D721Med (cell line): ENCODE data around the gene SCNN1G.

Experiments used
- DNase-seq: peaks from one replicate; pipeline ENCODE4 v3.0.0; 2011; ENCODE audit warnings: low spot score; ENCODE audit not compliant: insufficient read length
- FAIRE-seq: peaks from 2 replicates; lab custom pipeline; 2011; peaks lifted over from hg19 to GRCh38; lab: Jason Lieb, UNC
- TF ChIP-seq, protein P1 (sequence below): IDR thresholded peaks from 2 replicates; pipeline ENCODE4 v1.5.1; 2012; ENCODE audit warnings: mild to moderate bottlenecking, control low read depth; ENCODE audit not compliant: insufficient read depth; ENCODE audit errors: missing control alignments

The SCNN1G gene

DNA sequence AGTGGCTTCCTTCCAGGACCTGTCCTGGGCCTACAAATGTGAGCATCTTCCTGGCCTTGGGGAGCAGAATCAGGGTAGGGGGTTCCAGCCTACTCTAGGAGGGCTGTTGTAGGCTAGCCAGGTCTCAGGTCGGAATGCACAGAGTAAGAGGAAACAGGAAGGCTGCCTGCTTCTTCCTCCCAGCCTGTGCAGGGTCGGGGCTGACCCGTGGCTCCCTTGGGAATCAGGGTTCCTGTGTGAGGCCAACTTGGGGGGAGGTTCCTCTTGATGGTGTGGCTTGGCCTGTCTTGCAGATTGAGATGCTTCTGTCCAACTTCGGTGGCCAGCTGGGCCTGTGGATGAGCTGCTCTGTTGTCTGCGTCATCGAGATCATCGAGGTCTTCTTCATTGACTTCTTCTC lies 32.3 kb downstream of the SCNN1G start:
- no peak for FAIRE-seq
- TF ChIP-seq, protein P1, sequence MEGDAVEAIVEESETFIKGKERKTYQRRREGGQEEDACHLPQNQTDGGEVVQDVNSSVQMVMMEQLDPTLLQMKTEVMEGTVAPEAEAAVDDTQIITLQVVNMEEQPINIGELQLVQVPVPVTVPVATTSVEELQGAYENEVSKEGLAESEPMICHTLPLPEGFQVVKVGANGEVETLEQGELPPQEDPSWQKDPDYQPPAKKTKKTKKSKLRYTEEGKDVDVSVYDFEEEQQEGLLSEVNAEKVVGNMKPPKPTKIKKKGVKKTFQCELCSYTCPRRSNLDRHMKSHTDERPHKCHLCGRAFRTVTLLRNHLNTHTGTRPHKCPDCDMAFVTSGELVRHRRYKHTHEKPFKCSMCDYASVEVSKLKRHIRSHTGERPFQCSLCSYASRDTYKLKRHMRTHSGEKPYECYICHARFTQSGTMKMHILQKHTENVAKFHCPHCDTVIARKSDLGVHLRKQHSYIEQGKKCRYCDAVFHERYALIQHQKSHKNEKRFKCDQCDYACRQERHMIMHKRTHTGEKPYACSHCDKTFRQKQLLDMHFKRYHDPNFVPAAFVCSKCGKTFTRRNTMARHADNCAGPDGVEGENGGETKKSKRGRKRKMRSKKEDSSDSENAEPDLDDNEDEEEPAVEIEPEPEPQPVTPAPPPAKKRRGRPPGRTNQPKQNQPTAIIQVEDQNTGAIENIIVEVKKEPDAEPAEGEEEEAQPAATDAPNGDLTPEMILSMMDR = no peak

DNA sequence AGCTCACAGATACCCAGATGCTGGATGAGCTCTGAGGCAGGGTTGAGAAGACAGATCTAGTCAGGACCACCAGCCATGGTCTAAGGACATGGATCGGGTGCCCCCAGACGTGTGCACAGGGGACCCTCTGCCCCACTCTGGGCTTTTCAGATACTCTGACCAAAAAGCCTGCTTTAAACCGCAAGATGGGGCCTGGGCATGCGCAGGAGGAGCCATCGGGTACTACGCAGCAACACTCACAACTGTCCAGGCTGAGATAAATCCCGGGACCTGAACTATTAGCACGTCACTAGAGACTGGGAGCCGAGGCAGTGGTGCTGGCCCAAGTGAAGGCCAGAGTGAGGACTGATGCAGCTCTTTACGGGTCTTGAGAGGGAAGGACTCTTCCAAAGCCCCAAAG lies 32.9 kb downstream of the SCNN1G start:
- FAIRE-seq (no peak), DNase-seq (no peak)
- TF ChIP-seq, protein P1 = no peak

More for the DNA sequence above, 32.3 kb downstream of the SCNN1G start:
- no peak for DNase-seq

DNA sequence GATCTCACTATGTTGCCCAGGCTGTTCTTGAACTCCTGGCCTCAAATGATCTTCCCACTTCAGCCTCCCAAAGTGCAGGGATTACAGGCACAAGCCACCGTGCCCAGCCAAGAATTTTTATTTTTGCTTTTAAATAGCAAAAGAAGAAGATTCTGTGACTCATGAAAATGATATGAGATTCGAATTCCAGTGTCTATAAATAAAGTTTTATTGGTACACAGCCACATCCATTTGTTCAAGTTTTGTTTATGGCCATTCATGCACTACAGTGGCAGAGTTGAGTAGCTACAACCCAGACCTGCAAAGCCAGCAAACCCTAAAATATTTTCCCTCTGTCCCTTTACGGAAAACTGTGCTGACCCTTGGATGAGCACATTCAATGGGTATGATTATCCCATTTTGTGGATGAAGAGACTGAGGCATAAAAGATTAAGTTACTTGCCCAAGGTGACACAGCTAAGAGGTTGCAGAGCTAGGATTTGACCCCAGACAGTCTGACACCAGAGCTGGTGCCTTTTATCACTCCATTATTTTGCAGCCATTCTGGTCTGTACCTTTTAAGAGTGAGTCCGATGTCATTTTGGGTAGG lies 34.2 kb downstream of the SCNN1G start:
- DNase-seq (no peak), FAIRE-seq (no peak)
- TF ChIP-seq, protein P1 = no peak

DNA sequence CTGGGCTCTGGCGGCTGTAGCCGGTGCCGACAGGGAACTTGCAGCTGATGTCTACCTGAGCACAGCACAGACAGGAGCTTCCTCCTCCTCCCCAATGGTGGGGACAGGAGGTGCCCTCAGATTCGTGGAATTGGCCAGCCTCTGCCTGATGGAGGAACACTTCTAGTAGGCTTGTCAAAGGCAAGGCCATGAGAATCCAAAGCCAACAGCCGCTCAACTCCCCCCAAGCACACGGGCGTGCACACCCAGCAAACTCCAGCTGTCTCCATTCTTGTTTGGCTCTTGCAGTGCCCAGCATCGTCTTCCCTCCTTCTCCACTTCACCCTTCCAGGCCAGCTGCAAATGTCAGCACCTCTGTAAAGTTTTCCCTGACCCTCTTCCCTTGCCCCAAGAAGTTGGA lies 35.1 kb downstream of the SCNN1G start:
- DNase-seq = no peak
- TF ChIP-seq, protein P1 = no peak
- no peak for FAIRE-seq

DNA sequence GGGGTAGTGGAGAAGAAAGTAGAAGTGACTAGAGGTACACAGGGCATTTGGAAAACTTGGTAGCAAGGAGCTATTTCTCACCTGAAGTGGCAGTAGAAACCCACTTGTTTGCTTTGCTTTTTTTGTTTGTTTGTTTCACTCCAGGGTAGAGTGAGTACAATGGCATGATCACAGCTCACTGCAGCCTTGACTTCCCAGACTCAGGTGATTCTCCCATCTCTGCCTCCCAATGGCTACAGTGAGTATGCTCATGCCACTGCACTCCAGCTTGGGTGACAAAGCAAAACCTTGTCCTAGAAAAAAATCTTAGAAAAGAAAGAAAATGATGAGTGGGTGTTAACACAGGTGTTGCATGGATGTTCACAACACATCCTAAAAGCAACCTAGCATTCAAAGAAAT lies 40.4 kb downstream of the SCNN1G start:
- no peak for FAIRE-seq
- DNase-seq = no peak
- TF ChIP-seq, protein P1 = no peak

DNA sequence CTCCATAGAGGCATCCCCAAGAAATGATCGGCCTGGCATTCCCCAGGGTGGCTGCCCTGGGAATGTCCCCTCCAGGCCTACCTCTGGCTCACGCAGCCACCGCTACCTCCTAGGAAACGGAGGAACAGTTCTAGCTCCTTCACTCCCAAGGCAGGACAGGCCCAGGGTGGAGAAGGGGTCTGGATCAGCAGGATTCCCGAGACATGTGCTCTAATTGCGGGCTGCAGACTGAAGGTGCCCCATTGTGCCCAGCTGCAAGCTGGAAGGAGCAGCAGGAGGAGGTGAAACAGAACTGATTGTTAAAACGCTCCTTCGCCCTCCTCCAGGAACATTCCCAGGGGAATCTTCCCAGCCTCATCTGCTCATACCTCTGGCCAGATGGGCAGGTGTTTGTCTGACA lies 40.8 kb downstream of the SCNN1G start:
- TF ChIP-seq, protein P1 = no peak
- FAIRE-seq (no peak), DNase-seq (no peak)

DNA sequence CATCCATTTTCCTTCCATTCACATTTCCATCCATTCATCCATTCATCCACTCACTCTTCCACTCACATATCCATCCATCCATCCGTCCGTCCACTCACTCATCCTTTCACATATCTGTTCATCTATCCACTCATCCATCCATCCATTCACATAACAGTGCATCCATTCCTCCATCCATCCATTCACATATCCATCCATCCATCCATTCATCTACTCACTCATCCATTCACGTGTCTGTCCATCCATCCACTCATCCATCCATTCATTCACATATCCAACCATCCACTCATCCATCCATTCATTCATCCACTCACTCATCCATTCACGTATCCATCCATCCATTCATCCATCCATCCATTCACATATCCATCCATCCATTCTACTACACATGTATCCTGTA lies 42.6 kb downstream of the SCNN1G start:
- TF ChIP-seq, protein P1 = no peak
- DNase-seq (no peak), FAIRE-seq (no peak)
